Measurements from ENCODE around the gene CLK2.

DNA sequence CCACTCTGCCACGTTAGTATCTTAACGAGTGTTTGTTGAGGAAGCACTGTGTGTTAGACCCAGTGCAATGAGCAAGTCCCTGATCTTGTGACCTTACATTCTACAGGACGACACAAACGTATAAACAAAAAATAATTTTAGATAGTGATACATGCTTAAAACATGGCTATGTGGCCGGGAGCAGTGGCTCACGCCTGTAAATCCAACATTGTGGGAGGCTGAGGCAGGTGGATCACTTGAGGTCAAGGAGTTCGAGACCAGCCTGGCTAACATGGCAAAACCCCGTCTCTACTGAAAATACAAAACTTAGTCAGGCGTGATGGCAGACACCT is 45.2 kb downstream of the CLK2 start:
- TF ChIP-seq POLR2A (IDR thresholded peaks at IDR 0.05; ENCODE audit: borderline replicate concordance, extremely low read depth, insufficient read depth, insufficient read length) (no peak), YY1 (IDR thresholded peaks at IDR 0.05; ENCODE audit: extremely low read depth, insufficient replicate concordance, low read depth, low read length) (no peak), EZH2 (IDR thresholded peaks at IDR 0.05) (no peak), TCF7L2 (IDR thresholded peaks at IDR 0.05; ENCODE audit: borderline replicate concordance, extremely low read depth, insufficient read depth, insufficient read length) (no peak), CBX3 (IDR thresholded peaks at IDR 0.05; ENCODE audit: low read depth) (no peak), CEBPB (IDR thresholded peaks at IDR 0.05; ENCODE audit: low read depth) (no peak), POLR2AphosphoS5 (IDR thresholded peaks at IDR 0.05; ENCODE audit: low read depth, low read length) (no peak), EZH2phosphoT487 (IDR thresholded peaks at IDR 0.05; ENCODE audit: borderline replicate concordance) (no peak), SIN3A (IDR thresholded peaks at IDR 0.05; ENCODE audit: low read depth) (no peak), ZBTB33 (IDR thresholded peaks at IDR 0.05; ENCODE audit: extremely low read depth, insufficient replicate concordance, low read length) (no peak), JUND (IDR thresholded peaks at IDR 0.05) (no peak), ZFX (IDR thresholded peaks at IDR 0.05) (no peak)
- TF ChIP-seq, protein P1, sequence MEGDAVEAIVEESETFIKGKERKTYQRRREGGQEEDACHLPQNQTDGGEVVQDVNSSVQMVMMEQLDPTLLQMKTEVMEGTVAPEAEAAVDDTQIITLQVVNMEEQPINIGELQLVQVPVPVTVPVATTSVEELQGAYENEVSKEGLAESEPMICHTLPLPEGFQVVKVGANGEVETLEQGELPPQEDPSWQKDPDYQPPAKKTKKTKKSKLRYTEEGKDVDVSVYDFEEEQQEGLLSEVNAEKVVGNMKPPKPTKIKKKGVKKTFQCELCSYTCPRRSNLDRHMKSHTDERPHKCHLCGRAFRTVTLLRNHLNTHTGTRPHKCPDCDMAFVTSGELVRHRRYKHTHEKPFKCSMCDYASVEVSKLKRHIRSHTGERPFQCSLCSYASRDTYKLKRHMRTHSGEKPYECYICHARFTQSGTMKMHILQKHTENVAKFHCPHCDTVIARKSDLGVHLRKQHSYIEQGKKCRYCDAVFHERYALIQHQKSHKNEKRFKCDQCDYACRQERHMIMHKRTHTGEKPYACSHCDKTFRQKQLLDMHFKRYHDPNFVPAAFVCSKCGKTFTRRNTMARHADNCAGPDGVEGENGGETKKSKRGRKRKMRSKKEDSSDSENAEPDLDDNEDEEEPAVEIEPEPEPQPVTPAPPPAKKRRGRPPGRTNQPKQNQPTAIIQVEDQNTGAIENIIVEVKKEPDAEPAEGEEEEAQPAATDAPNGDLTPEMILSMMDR (IDR thresholded peaks at IDR 0.05 in 2 of 3, conservative IDR thresholded peaks at IDR 0.05 in 1 of 3; ENCODE audit: borderline replicate concordance in 1 of 3, insufficient read depth in 1 of 3, low read depth in 2 of 3, low read length in 2 of 3), result no peak
- TF ChIP-seq, protein P2, sequence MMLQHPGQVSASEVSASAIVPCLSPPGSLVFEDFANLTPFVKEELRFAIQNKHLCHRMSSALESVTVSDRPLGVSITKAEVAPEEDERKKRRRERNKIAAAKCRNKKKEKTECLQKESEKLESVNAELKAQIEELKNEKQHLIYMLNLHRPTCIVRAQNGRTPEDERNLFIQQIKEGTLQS (IDR thresholded peaks at IDR 0.05), result no peak
